Measurements from ENCODE around the gene CFAP119.
"Not testable (repeated sequence)": the region's sequence is repeated elsewhere in the genome, so short reads cannot be mapped to it uniquely, and the experiment has no call there.

Gene CFAP119

DNA sequence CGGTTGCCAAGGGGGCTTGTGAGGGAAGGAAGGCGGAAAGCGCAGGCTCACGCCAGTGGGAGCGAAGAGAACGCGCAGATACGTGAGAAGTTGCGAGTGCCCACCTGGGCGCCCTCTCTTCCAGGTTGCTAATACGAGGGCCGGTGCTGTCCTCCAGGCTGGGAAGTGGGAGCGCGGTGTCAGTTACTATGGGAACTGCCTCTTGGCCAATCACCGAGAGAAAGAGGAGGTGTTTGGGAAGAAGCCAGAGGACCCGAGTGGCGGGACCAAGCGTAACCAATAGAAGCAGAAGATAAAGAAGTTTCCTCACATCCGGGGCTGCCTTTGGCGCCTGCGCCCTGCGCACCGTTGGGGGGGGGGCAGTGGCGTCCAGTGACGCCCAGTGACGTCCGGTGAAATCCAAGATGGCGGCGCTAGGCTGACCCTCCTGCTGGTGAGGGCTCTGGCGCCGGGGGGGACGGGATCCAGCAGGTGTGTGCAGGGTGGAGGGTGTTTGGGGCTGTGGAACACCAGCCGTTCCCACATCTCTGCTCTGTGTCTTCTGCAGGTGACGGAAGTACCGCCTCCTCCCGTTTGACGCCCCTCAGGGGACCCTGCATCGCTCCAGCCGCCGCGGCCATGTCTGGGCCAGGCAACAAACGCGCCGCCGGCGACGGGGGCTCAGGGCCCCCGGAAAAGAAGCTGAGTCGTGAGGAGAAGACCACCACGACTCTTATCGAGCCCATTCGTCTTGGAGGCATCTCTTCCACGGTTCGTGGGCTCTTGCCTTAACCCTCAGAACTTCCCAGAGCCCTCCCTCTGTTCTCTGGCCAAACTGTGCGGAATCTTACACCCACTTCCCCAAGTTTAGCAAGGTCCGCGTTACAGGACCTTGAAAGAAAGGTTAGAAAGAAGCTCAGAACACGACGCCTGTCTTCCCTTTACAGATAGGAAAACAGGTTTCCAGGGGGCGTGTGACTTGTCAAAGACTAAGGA, at the start of gene CFAP119, which contains the start of gene RNF40:
CFAP119 (minus strand) TSS at position 135 of the 975 bp plus-strand sequence. CDS start 314 bp downstream, outside the sequence.
RNF40 (plus strand) TSS at position 395 of the 975 bp plus-strand sequence; CDS start at position 619, 224 bp downstream.
- DNase-seq, result peak; percentile 82

DNA sequence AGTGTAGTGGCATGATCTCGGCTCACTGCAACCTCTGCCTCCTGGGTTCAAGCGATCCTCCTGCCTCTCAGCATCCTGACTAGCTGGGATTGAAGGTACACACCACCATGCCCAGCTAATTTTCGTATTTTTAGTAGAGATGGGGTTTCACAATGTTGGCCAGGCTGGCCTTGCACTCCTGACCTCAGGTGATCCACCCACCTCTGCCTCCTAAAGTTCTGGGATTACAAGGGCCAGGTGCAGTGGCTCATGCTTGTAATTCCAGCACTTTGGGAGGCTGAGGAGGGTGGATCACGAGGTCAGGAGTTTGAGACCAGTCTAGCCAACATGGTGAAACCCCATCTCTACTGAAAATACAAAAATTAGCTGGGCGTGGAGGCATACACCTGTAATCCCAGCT, 47.8 kb upstream of the CFAP119 start:
- DNase-seq, result not testable (repeated sequence)

DNA sequence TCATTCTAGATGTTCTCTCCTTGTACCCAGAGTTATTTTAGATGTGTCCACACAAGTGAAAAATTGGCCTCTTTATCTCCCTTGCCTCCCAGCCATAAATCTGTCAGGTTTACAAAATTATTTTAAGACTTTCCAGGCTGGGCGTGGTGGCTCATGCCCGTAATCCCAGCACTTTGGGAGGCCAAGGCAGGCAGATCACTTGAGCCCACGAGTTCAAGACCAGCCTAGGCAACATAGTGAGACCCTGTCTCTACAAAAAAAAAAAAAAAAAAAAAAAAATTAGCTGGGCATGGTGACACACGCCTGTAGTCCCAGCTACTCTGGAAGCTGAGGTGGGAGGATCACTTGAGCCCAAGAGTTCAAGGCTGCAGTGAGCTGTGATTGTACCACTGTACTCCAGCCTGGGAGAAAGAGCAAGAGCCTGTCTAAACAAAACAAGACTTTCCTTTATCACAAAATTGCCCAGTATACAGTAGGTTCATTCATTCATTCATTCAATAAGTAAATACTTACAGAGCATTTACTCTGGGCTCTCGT, 47.1 kb upstream of the CFAP119 start:
- not testable (repeated sequence) for DNase-seq

DNA sequence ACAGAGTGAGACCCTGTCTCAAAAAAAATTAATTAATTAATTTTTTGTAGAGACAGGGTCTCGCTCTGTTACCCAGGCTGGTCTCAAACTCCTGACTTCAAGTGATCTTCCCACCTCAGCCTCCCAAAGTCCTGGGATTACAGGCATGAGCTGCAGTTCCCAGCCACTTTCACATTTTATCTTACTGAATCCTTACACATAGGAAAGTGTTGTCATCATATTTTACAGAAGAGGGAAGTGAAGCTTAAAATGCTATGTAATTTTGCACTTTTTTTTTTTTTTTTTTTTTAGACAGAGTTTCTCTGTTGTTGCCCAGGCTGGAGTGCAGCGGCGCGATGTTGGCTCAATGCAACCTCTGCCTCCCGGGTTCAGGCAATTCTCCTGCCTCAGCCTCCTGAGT, 46.3 kb upstream of the CFAP119 start:
- DNase-seq, result no peak

DNA sequence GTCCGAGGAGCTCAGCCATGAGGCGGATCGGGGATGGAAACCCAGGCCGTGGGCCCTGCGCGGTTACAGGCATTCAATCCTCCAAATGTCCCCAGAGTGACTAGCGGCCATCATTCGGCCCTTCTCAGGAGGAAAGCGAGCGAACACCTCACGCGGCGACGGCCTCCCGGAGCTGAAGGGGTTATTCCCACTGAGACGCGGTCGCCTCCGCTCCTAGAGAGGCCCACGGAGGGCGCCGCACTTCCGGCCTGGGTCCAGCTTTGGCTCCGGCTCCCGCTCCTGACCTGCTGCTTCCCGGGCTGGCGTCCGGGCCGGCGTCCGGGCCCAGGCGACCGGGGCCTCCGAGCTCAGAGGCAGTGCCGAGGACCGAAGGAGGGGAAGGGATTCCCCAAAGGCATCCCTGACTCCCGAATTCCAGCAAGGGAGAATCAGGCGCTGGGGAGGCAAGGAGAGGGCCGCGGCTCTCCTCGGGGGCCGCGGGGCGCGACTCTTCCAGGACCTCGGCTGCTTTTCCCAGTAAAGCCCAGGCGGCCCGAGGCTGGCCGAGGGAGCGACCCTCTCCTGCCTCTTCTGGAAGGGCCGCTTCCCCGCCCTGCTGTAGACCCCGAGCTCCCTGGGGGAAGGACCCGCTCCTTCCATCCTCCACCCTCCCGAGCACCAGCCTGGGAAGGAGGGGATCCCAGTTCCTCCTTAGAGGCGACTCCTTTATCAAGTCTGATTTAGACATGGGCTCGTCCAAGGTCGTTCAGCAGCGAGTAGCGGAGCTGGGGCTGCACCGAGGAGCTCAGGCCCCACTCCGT, 43.7 kb upstream of the CFAP119 start:
- DNase-seq, result peak; percentile 36

DNA sequence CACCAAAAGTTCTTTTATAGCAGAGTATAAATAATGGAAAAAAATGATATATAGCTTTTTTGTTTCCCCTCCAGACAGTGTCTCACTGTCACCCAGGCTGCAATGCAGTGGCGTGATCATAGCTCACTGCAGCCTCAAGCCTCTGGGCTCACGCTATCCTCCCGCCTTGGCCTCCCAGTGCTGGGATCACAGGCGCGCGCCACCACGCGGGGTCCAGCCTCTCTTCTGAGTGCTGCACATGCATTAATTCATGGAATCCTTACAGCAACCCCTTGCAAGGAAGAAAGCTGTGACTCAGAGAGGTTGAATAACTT, 43.2 kb upstream of the CFAP119 start:
- no peak for DNase-seq

DNA sequence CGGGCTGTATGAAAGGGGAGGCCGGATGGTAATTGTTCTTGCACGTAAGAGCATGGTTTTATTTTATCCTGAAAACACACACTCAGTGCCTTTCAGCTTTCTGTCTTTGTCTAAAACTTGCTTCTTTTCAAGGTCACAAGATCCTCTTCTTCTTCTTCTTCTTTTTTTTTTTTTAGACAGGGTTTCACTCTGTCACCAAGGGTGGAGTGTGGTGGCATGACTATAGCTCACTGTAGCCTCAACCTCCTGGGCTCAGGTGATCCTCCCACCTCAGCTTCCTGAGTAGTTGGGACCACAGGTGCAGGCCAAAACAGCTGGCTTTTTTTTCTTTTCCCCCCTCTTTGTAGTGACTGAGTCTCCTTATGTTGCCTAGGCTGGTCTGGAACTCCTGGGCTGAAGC, 41.1 kb upstream of the CFAP119 start:
- DNase-seq, result no peak

DNA sequence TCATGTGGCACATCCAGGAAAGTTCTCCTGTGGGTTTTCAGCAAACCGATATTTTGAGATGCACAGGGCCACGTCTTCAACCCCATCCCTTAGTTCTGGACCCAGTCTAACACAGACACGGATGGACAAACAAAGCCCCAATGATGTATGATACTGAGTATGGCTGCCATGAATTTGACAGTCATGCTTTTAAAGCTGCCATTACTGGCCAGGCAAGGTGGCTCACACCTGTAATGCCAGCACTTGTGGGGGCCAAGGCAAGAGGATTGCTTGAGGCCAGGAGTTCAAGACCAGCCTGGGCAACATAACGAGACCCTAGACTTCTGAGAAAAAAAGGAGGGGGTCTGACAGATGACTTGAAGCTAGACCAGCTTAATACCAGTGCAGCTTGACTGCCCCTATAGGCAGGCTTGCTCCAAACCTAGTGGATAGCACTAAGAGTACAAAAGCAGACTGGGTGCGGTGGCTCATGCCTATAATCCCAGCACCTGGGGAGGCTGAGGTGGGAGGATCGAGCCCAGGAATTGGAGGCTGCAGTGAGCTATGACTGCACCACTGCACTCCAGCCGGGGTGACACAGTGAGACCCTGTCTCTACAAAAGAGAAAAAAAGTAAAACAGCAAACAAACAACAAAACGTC, 35.9 kb upstream of the CFAP119 start:
- DNase-seq, result no peak

DNA sequence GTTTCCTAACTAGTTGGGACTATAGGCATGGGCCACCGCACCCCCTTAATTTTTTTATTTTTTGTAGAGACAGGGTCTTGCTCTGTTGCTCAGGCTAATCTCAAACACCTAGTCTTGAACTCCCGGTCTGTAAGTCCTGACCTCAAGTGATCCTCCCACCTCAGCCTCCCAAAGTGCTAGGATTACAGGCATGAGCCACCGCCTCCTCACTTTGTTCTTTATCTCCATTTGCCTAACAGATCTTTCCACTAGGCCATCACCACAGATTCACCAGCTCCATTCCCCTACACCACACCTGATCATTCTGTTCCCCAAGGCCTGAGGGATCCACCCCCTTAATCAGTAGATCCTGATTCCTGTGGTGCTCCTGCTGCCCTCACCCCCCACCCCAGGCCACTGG, 32.8 kb upstream of the CFAP119 start:
- DNase-seq, result no peak

DNA sequence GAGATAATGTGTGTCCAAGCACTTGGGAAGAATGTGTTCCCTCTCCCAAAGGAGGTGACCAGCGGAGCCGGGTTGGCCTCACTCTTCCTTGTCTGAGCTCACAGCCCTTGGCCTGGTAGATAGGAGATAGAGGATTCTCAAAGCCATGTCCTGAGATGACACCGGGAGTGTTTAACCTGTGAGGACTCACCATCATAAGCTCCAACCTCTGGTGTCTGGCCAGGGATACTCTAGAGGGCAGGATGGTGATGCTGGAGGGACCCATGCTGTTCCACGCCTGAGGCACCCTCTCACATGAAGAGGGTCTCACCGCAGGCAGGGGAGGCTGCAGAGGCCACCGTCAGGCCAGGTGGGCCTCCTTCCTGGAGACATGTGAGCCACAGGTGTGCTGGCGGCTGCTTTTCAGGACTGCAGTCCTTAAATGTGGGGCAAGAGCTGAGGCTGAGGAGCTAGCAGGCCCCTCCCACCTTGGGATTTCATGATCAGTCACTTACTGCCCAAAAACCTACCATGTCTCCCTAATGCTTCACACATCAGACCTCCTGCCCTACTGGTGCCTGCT, 31.7 kb upstream of the CFAP119 start:
- no peak for DNase-seq

DNA sequence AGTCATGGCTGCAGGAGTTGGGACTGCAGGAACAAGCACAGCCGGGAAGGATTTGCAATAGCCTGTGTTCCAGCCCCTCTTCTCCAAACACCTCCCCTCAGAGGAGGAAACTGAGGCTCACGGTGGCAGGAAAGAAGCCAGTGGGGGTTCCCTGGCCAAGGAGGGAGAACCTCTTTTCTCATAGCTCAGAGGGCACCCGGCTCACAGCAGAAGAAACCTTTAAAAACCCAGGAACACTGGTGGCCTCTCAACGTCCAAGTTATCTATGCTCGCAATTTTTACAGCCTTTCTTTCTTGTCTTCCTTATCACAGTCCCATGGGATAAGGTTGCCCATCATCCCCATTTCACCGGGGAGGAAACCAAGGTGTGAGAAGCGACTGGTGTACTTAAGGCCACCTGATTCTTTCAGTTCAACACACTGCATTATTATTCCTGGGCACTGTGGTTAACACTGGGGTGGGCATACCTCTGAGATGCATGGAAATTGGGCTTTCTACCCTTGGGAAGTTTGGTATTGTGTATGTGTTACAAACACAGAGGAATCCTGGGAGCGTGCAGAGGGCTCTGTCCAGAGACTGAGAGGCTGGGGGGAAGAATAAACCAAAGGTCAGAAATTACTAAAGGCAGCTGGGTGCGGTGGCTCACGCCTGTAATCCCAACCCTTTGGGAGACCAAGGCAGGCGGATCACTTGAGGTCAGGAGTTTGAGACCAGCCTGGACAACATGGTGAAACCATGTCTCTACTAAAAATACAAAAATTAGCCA, 25.9 kb upstream of the CFAP119 start:
- DNase-seq, result no peak

DNA sequence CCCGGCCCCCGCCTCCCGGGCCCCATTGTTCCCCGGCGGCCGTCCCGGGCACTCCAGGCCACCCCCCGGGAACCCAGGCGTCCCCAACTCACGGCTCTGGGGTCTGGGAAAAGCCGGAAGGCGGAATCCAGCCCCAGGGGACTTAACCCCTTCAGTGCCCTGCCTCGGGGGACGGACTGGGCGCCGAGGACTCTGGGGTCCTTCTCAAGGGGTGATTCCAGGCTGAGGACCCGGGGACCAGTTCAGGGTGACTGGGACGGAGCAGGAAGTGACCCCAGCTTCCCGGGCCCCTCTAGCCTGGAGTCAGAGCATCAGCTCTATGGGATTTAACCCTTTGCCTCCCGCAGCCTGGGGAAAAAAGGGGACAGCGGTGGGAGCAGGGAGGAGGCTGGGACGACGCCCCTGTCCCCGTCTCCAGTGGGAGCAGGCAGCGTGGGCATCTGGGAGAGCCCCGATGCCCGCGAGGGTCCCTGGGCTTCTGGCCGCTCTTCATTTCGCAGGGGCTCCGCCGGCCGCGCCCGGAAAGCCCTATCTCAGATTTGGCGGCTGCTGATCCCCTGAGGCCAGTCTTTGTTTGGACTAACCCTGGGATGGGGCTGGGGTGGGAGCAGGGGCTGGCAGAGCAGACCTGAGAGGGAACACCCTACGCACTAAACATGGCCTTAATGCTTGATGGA, 25.2 kb upstream of the CFAP119 start, which contains the start of gene ZNF629:
ZNF629 (minus strand) TSS at position 270 of the 677 bp plus-strand sequence. CDS start 2,723 bp downstream, outside the sequence.
- DNase-seq, result no peak

DNA sequence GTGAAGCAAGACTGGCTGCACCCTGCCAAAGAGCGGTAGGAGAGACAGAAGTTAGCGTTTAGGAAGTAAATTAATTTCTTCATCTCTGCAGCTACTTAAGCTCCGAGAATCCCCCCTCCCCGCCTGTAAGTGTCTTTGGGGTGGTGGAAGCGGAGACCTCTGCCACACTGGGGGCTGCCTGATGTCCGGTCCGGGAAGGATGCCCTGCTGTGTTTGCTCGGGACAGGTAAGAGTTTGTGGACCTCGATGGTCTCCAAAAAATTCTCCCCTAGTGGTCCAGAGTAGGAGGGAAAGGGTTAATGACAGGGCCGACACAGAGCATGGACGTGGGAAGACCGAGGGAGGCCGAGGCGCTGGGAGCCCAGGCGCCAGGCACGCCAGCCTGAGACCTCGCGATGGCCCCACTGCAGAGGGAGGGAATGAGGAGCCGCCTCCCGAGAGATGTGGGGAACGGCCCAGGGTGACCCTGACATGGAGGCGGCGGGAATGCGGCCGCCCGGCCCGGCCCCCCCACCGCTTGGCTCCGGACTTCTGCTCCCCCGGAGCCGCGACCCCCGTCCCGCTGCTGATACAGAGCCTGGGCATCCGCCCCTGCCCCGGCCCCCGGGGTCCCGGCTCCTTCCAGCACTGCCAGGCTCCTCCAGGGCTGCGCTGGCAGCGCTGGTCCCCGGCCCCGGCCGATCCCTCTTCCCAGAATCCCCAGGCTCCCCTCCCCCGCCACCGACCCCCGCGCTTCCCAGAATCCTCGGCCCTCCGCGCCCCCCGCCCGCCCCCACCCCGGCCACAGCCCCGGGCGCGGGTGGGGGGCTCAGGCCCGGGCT, 24.5 kb upstream of the CFAP119 start:
- no peak for DNase-seq

DNA sequence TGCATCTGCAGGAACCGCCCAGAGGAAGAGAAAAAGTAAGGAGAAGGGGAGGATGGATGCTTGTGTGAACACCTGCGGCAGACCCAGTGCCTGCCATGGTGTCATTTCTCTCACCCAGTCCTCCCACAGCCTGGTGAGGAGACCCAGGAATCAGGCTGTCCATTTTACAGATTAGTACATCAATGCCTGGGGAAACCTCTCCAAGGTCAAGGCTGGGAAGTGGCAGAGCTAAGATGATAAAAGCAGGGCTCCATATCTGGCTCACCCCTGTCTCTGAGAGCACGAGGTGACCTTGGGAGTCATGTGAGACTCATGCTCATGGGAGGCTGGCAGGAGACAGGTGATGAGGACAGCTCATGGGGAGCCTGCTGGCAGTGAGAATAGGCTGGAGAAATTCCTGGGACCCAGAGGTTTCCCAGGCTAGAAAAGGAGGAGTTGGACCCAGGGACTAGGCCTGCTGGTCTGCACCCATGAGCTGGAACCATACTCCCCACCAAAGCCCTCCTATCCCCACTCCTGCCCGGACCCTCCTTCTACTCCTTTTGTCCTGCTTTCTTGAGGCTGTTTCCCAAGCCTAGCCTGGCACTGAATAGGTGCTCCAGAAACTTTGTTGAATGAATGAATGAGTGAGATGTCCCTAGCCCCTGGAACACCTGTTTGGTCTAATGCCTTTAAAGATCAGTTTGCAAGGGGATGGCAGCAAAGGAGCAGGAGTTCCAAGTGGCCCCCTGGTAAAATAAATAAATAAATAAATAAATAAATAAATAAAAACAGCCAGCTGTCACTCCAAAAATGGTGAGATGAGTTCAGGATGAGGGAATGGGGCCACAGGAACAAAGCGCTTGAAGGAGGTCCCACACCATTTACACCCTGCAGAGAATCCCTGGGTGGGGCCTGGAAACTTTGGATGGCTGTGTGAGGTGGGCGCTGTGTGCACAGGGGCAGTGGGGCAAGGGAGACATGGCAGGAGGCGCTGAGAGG, 23.6 kb upstream of the CFAP119 start:
- no peak for DNase-seq

DNA sequence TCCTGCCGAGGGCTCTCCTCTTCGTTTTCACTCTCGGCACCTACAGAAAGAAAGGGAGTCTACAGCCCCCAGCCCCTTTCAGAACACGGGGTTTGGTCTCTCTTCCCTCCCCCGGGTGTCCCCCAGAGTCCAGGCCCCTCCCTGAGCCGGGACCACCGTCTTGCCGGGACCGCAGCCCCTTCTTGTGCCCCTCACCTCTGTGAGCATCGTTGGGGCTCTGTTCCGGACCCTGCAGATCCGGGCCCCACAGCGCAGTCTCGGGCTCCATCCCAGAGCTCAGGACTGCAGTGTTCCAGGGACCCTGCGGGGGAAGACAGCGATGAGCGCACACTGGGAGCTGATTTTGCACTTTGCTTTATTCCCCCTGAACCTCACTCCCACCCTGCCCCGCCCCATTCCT, 22.4 kb upstream of the CFAP119 start:
- no peak for DNase-seq

DNA sequence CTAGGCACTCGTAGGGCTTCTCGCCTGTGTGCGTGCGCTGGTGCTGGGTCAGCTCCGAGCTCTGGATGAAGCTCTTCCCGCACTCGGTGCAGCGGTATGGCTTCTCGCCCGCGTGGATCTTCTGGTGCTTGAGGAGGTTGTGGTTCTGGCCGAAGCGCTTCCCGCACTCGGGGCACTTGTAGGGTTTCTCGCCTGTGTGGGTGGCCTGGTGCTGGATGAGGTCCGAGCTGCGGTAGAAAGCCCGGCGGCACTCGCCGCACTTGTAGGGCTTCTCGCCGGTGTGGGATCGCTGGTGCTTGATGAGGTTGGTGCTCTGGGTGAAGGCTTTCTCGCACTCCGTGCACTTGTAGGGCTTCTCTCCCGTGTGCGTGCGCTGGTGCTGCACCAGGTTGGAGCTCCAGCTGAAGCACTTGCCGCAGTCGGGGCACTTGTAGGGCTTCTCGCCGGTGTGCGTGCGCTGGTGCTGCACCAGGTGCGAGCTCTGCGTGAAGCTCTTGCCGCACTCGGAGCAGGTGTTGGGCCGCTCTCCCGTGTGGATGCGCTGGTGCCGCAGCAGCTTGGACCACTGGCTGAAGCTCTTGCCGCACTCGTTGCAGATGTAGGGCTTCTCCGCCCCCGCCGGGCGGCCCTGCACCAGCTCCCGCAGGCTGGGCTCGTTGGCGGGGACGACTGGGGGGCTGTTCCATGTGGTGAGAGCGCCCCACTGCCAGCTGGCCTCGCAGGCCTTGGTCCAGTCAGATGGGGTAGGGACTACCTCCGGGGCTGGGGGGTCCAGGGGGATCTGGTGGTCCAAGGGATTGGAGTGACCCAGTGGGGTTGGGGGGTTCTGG, 21.6 kb upstream of the CFAP119 start:
- DNase-seq, result no peak

DNA sequence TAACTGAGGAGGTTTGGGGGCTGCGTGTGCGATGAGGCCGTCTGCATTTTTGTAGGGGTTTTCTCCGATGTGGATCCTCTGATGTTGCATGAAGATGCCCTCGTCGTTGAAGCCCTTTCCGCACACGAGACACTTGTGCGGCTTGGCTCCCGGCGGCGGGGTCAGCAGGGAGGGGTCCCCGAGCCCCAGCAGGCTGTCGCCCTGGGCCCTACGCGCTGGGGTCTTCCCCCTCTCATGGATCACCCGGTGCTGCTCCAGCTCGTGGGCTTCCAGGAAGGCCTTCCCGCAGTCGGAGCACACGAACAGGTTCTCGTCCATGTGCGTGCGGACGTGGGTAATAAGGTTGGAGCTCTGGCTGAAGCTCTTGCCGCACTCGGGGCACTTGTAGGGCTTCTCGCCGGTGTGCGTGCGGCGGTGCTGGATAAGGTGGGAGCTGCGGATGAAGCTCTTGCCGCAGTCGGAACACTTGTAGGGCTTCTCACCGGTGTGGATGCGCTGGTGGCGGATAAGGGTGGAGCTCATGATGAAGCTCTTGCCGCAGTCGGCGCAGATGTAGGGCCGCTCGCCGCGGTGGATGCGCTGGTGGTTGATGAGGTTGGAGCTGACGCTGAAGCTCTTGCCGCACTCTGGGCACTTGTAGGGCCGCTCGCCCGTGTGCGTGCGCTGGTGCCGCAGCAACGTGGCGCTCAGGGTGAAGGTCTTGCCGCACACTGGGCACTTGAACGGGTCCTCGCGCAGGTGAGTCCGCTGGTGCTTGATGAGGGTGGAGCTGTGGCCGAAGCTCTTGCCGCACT, 20.8 kb upstream of the CFAP119 start:
- no peak for DNase-seq
